ENCODE results near the gene SPOCK1. TPM values are rescaled to one million over a fixed set of nuclear protein-coding genes. Genes with fewer than 3 reads are reported as not detected.

Gene SPOCK1
- polyA plus RNA-seq, 2 of the 4 experiments (the other 2 are of a cell fraction), result 28.9 to 40.8 TPM

DNA sequence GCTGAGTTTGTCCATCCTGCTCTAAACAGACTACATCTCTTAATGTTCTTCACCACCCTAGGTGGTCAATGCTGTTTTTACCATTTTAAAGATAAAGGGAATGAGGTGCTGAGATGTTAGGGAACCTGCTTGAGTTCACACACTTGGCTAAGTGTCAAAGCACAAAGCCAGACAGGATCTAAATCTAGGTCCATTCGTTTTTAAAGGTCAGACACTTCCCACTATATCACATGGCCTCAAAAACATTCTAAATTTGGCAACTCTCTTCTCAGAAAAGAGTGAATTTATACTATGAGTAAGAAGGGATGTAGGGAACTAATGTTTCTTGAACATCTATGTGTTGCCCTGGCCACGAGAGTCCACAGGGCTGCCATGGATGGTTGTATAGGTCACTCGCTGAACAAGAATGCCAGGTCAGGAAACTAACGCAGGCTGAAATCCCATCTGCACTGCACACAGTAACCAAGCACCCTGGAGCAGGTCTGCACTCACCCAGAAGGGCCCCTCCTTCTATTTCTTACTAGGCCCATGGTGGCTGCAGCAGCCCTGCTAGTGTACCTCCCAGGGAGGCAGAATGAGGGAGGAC, 213.0 kb downstream of the SPOCK1 start:
- 73% methylated on average over 4 of the region's 4 CpGs for WGBS (ENCODE audit: missing lambda C conversion rate)

GRCh38 chr5:137283801-137284200, 215.3 kb downstream of the SPOCK1 start:
- Histone ChIP-seq H3K27ac (no peak overlapping the region), H3K4me2 (no peak overlapping the region), H3K4me3 (no peak overlapping the region), H3K4me1 (peaks cover 40% of the 10 kb centered on the region), H3K9me3 (no peaks in the 10 kb centered on the region)
- TF ChIP-seq RAD21 (conservative IDR thresholded peaks at IDR 0.05 in 1 of 2, IDR thresholded peaks at IDR 0.05 in 1 of 2) (no peak), HES2 (IDR thresholded peaks at IDR 0.05) (no peak), JUNB (IDR thresholded peaks at IDR 0.05) (no peak), POLR2AphosphoS2 (conservative IDR thresholded peaks at IDR 0.05; ENCODE audit: low read length) (no peak), ZC3H11A (IDR thresholded peaks at IDR 0.05) (no peak), NR3C1 (IDR thresholded peaks at IDR 0.05) (no peak), NFE2L2 (conservative IDR thresholded peaks at IDR 0.05; ENCODE audit: low read length) (no peak), NPAS2 (CRISPR knock-in tag; IDR thresholded peaks at IDR 0.05; ENCODE audit: borderline replicate concordance) (no peak), CBX8 (IDR thresholded peaks at IDR 0.05) (no peak), PHF8 (IDR thresholded peaks at IDR 0.05; ENCODE audit: borderline replicate concordance, low read depth) (no peak), HOXB13 (CRISPR knock-in tag; IDR thresholded peaks at IDR 0.05; ENCODE audit: low read depth) (no peak), EP300 (IDR thresholded peaks at IDR 0.05) (no peak)
- TF ChIP-seq, protein P1, sequence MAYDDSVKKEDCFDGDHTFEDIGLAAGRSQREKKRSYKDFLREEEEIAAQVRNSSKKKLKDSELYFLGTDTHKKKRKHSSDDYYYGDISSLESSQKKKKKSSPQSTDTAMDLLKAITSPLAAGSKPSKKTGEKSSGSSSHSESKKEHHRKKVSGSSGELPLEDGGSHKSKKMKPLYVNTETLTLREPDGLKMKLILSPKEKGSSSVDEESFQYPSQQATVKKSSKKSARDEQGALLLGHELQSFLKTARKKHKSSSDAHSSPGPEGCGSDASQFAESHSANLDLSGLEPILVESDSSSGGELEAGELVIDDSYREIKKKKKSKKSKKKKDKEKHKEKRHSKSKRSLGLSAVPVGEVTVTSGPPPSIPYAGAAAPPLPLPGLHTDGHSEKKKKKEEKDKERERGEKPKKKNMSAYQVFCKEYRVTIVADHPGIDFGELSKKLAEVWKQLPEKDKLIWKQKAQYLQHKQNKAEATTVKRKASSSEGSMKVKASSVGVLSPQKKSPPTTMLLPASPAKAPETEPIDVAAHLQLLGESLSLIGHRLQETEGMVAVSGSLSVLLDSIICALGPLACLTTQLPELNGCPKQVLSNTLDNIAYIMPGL (CRISPR knock-in tag; IDR thresholded peaks at IDR 0.05; ENCODE audit: borderline replicate concordance), result no peak
- POLR2A ChIA-PET, result no interaction called here
- CTCF ChIA-PET, result interaction anchor here (1.0 kb wide), 1 partner anchor 14 kb away, joined by 3 read pairs; no protein-coding TSS in a partner anchor
- 69% methylated on average over 2 of the region's 2 CpGs for WGBS (ENCODE audit: missing lambda C conversion rate)
- no peak for FAIRE-seq
- no peak for DNase-seq (ENCODE audit: low read depth in 1 of 2, low spot score in 1 of 2)
- ATAC-seq, result no peak

More for the DNA sequence above, 213.0 kb downstream of the SPOCK1 start:
- Histone ChIP-seq H3K9me3 (no peaks in the 10 kb centered on the region), H3K4me3 (no peak overlapping the region), H3K4me1 (peaks cover 20% of the 10 kb centered on the region), H3K4me2 (no peak overlapping the region), H3K27ac (no peak overlapping the region)
- ATAC-seq (no peak), DNase-seq (ENCODE audit: low read depth in 1 of 2, low spot score in 1 of 2) (no peak), FAIRE-seq (no peak)
- CTCF ChIA-PET, result no interaction called here
- POLR2A ChIA-PET, result no interaction called here
- TF ChIP-seq SMC3 (IDR thresholded peaks at IDR 0.05) (no peak), HOXB5 (CRISPR knock-in tag; IDR thresholded peaks at IDR 0.05) (no peak), FOSL2 (IDR thresholded peaks at IDR 0.05) (no peak), FOSL2 (CRISPR knock-in tag; IDR thresholded peaks at IDR 0.05) (no peak), CEBPB (IDR thresholded peaks at IDR 0.05) (no peak), KDM1A (IDR thresholded peaks at IDR 0.05; ENCODE audit: low read depth) (no peak), TP53 (CRISPR knock-in tag; IDR thresholded peaks at IDR 0.05) (no peak), CHD2 (IDR thresholded peaks at IDR 0.05; ENCODE audit: low read length, partially characterized antibody) (no peak), CHD4 (IDR thresholded peaks at IDR 0.05; ENCODE audit: borderline replicate concordance) (no peak), CBX2 (IDR thresholded peaks at IDR 0.05; ENCODE audit: borderline replicate concordance, low read depth) (no peak), HOXA7 (CRISPR knock-in tag; IDR thresholded peaks at IDR 0.05) (no peak), BHLHE40 (IDR thresholded peaks at IDR 0.05; ENCODE audit: low read depth, low read length) (no peak), EHMT2 (IDR thresholded peaks at IDR 0.05; ENCODE audit: low read depth) (no peak), POLR2AphosphoS2 (conservative IDR thresholded peaks at IDR 0.05; ENCODE audit: low read length) (no peak), E2F6 (IDR thresholded peaks at IDR 0.05; ENCODE audit: borderline replicate concordance, low read depth) (no peak), RFX5 (IDR thresholded peaks at IDR 0.05) (no peak), POLR2A (IDR thresholded peaks at IDR 0.05; ENCODE audit: low read length) (no peak), MYC (IDR thresholded peaks at IDR 0.05; ENCODE audit: borderline replicate concordance, low read length) (no peak)
- TF ChIP-seq, protein P2, sequence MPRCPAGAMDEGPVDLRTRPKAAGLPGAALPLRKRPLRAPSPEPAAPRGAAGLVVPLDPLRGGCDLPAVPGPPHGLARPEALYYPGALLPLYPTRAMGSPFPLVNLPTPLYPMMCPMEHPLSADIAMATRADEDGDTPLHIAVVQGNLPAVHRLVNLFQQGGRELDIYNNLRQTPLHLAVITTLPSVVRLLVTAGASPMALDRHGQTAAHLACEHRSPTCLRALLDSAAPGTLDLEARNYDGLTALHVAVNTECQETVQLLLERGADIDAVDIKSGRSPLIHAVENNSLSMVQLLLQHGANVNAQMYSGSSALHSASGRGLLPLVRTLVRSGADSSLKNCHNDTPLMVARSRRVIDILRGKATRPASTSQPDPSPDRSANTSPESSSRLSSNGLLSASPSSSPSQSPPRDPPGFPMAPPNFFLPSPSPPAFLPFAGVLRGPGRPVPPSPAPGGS (IDR thresholded peaks at IDR 0.05), result no peak
- TF ChIP-seq, protein P3, sequence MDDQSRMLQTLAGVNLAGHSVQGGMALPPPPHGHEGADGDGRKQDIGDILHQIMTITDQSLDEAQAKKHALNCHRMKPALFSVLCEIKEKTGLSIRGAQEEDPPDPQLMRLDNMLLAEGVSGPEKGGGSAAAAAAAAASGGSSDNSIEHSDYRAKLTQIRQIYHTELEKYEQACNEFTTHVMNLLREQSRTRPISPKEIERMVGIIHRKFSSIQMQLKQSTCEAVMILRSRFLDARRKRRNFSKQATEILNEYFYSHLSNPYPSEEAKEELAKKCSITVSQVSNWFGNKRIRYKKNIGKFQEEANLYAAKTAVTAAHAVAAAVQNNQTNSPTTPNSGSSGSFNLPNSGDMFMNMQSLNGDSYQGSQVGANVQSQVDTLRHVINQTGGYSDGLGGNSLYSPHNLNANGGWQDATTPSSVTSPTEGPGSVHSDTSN (IDR thresholded peaks at IDR 0.05), result no peak
